ENCODE results near the gene SLC44A1.
"Not testable (repeated sequence)": the region's sequence is repeated elsewhere in the genome, so short reads cannot be mapped to it uniquely, and the experiment has no call there.

SLC44A1 gene

GRCh38 chr9:105242557-105242956, 1.9 kb upstream of the SLC44A1 start:
- no peak for DNase-seq (ENCODE audit: low spot score)

- DNase-seq (ENCODE audit: low spot score): no peak
Observed at GRCh38 chr9:105243015-105243686, 1.3 kb upstream of the SLC44A1 start.

- no peak for DNase-seq (ENCODE audit: low spot score)
Observed at GRCh38 chr9:105244734-105245028, 230 bp downstream of the SLC44A1 start.

- no peak for DNase-seq (ENCODE audit: low spot score)
Observed at GRCh38 chr9:105245029-105245890, 809 bp downstream of the SLC44A1 start.

- DNase-seq (ENCODE audit: low spot score): no peak
Observed at GRCh38 chr9:105245891-105246161, 1.4 kb downstream of the SLC44A1 start.

- DNase-seq (ENCODE audit: low spot score): peak; percentile 77
Observed at GRCh38 chr9:105246656-105247173, 2.3 kb downstream of the SLC44A1 start.

GRCh38 chr9:105248691-105249090, 4.2 kb downstream of the SLC44A1 start:
- no peak for DNase-seq (ENCODE audit: low spot score)

GRCh38 chr9:105251133-105251532, 6.7 kb downstream of the SLC44A1 start:
- DNase-seq (ENCODE audit: low spot score): no peak

- no peak for DNase-seq (ENCODE audit: low spot score)
Observed at GRCh38 chr9:105251733-105252404, 7.4 kb downstream of the SLC44A1 start.

- no peak for DNase-seq (ENCODE audit: low spot score)
Observed at GRCh38 chr9:105252405-105252756, 7.9 kb downstream of the SLC44A1 start.

GRCh38 chr9:105254226-105254625, 9.8 kb downstream of the SLC44A1 start:
- no peak for DNase-seq (ENCODE audit: low spot score)

- no peak for DNase-seq (ENCODE audit: low spot score)
Observed at GRCh38 chr9:105255421-105255820, 11.0 kb downstream of the SLC44A1 start.

- DNase-seq (ENCODE audit: low spot score): not testable (repeated sequence)
Observed at GRCh38 chr9:105256569-105256968, 12.1 kb downstream of the SLC44A1 start.

- no peak for DNase-seq (ENCODE audit: low spot score)
Observed at GRCh38 chr9:105257809-105258208, 13.4 kb downstream of the SLC44A1 start.

- no peak for DNase-seq (ENCODE audit: low spot score)
Observed at GRCh38 chr9:105258225-105258737, 13.8 kb downstream of the SLC44A1 start.

GRCh38 chr9:105259274-105259673, 14.8 kb downstream of the SLC44A1 start:
- DNase-seq (ENCODE audit: low spot score): no peak

- DNase-seq (ENCODE audit: low spot score): no peak
Observed at GRCh38 chr9:105259731-105260612, 15.5 kb downstream of the SLC44A1 start.

- DNase-seq (ENCODE audit: low spot score): no peak
Observed at GRCh38 chr9:105262497-105262896, 18.0 kb downstream of the SLC44A1 start.

GRCh38 chr9:105264380-105264779, 19.9 kb downstream of the SLC44A1 start:
- no peak for DNase-seq (ENCODE audit: low spot score)

GRCh38 chr9:105268254-105268653, 23.8 kb downstream of the SLC44A1 start:
- DNase-seq (ENCODE audit: low spot score): not testable (repeated sequence)

- no peak for DNase-seq (ENCODE audit: low spot score)
Observed at GRCh38 chr9:105269593-105269992, 25.1 kb downstream of the SLC44A1 start.

GRCh38 chr9:105270711-105271110, 26.3 kb downstream of the SLC44A1 start:
- no peak for DNase-seq (ENCODE audit: low spot score)

Measured in pons (tissue), 1 donor.